Stimulated activated CD4-positive, alpha-beta T cell treated with anti-CD3 and anti-CD28 coated beads, Interleukin-1b, Interleukin-23, amount 100 ng/mL, for 48 hours (primary cell): Measurements from ENCODE around the gene TMCO1.
"Not testable (repeated sequence)": the region's sequence is repeated elsewhere in the genome, so short reads cannot be mapped to it uniquely, and the experiment has no call there.

ENCODE experiments used
- DNase-seq: peaks from one replicate; pipeline ENCODE4 v3.0.0-alpha.2; 2020

The TMCO1 gene

DNA sequence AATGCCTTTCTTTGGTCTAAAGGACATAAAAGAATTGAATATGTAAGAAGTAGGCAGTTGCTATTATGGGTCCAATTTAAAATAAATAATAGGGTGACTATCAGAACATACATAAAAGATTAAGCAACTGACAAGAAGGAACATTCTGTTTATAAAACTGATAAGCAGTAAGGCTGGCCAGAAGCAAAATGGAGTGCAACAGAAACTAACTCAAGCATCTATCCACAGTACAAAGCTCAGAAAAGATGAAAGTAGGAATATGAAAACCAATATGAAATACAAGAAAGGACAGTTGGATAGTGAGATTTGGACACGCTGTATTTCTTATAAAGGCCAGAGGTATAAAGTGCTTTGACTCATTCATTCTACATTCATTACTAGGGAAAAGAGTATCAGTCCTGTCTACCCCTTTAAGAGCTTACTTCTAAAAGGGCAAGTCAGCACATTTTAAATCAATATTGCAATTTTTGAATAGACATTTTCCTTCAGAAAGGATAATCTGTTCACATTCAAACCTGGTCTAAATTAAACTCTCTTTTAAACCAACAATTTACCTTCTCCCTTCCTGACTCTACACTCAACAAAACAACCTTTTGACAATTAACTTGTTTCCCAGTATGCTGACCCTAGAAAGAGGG lies 84.7 kb downstream of the TMCO1 start:
- DNase-seq, result no peak

DNA sequence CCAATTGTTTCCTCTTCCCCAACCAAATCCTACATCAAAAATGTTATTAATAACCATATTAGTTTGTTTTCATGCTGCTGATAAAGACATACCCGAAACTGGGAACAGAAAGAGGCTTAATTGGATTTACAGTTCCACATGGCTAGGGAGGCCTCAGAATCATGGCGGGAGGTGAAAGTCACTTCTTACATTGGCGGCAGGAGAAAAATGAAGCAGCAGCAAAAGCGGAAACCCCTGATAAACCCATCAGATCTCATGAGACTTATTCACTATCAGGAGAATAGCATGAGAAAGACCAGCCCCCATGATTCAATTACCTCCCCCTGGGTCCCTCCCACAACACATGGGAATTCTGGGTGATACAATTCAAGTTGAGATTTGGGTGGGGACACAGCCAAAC lies 87.9 kb downstream of the TMCO1 start:
- DNase-seq, result not testable (repeated sequence)

GRCh38 chr1:165680303-165680702 lies 88.4 kb downstream of the TMCO1 start:
- DNase-seq, result no peak

GRCh38 chr1:165679282-165680036 lies 89.2 kb downstream of the TMCO1 start:
- DNase-seq, result no peak

DNA sequence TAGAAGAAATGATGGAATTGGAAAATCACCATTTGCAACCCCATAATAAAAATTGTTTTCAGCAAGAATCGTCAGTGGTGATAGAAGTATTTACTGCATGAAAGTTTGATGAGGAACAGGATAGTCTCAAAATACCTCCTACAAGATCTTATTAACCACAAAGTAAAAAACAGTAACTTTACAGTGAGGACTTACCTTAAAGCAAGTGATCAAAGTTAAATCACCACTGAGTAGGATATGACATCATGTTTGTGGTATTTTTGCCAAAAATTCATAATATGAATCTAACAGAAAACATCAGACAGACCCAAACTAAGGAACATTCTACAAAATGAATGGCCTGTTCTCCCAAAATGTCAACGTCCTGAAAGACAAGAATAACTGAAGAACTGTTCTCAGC lies 90.2 kb downstream of the TMCO1 start:
- DNase-seq, result no peak
